Astrocyte of the hippocampus (primary cell): Measurements from ENCODE around the gene IL4R.
"Not testable (repeated sequence)": the region's sequence is repeated elsewhere in the genome, so short reads cannot be mapped to it uniquely, and the experiment has no call there.

ENCODE experiments used
- DNase-seq: peaks from one replicate; pipeline ENCODE4 v3.0.0; 2011; ENCODE audit warnings: low read depth, low spot score

IL4R gene

GRCh38 chr16:27329376-27330079, 15.8 kb downstream of the IL4R start:
- DNase-seq = not testable (repeated sequence)

GRCh38 chr16:27330542-27330941, 16.8 kb downstream of the IL4R start:
- DNase-seq = peak; percentile 90

- no peak for DNase-seq
These were observed 18.3 kb downstream of the IL4R start for GRCh38 chr16:27332105-27332504.

GRCh38 chr16:27333104-27333503, 19.3 kb downstream of the IL4R start:
- DNase-seq = no peak

- DNase-seq = no peak
These were observed 19.8 kb downstream of the IL4R start for GRCh38 chr16:27333549-27333948.

GRCh38 chr16:27334192-27334764, 20.5 kb downstream of the IL4R start:
- DNase-seq = no peak

GRCh38 chr16:27334838-27335237, 21.1 kb downstream of the IL4R start:
- DNase-seq = no peak

GRCh38 chr16:27335349-27336053, 21.7 kb downstream of the IL4R start:
- DNase-seq = no peak

- no peak for DNase-seq
These were observed 23.2 kb downstream of the IL4R start for GRCh38 chr16:27337024-27337423.

GRCh38 chr16:27339180-27339579, 25.4 kb downstream of the IL4R start:
- DNase-seq = no peak

GRCh38 chr16:27340654-27341053, 26.9 kb downstream of the IL4R start:
- no peak for DNase-seq

GRCh38 chr16:27341549-27341948, 27.8 kb downstream of the IL4R start:
- DNase-seq = no peak

- no peak for DNase-seq
These were observed 28.2 kb downstream of the IL4R start for GRCh38 chr16:27341971-27342370.

- no peak for DNase-seq
These were observed 30.9 kb downstream of the IL4R start for GRCh38 chr16:27344721-27345120.

- no peak for DNase-seq
These were observed 31.4 kb downstream of the IL4R start for GRCh38 chr16:27345201-27345600.

- no peak for DNase-seq
These were observed 33.0 kb downstream of the IL4R start for GRCh38 chr16:27346819-27347218.

- no peak for DNase-seq
These were observed 34.3 kb downstream of the IL4R start for GRCh38 chr16:27347930-27348685.

- no peak for DNase-seq
These were observed 35.5 kb downstream of the IL4R start for GRCh38 chr16:27349276-27349675.

GRCh38 chr16:27350006-27350405, 36.2 kb downstream of the IL4R start:
- DNase-seq = no peak

- no peak for DNase-seq
These were observed 38.2 kb downstream of the IL4R start for GRCh38 chr16:27351989-27352388.

- DNase-seq = no peak
These were observed 40.1 kb downstream of the IL4R start for GRCh38 chr16:27353853-27354252.

GRCh38 chr16:27355610-27356009, 41.8 kb downstream of the IL4R start:
- DNase-seq = peak; percentile 23
